Body of pancreas (tissue), 4 donors: Measurements from ENCODE around the gene CD8B2. TPM values are rescaled to one million over a fixed set of nuclear protein-coding genes. Genes with fewer than 3 reads are reported as not detected.

ENCODE experiments used
- ATAC-seq: fragments of 150-250 bp; one replicate; pipeline ENCODE4 v1.9.1; 2016
- DNase-seq, 4 donors: peaks; one replicate each; pipeline ENCODE4 v3.0.0-alpha.2; 2019
- H3K27ac ChIP-seq, 4 donors: fragments of 200-600 bp; sonication (generic); 1 replicate in 3 of 4; 2 replicates in 1 of 4; pipeline versions ENCODE4 v1.5.1 to v1.6.1; 2016 to 2019; ENCODE audit warnings: mild to moderate bottlenecking in 1 of 4, mixed read lengths in 1 of 4, moderate library complexity in 1 of 4
- H3K27me3 ChIP-seq, 2 donors: fragments of 200-600 bp; sonication (generic); one replicate each; pipeline ENCODE4 v1.6.0; 2016; ENCODE audit warnings: mild to moderate bottlenecking in 1 of 2
- H3K36me3 ChIP-seq, 2 donors: fragments of 200-600 bp; sonication (generic); replicated peaks in 1 of 2; 2 replicates each; pipeline ENCODE4 v1.5.1; 2016; ENCODE audit warnings: low read depth in 2 of 2; ENCODE audit not compliant: insufficient read depth in 1 of 2
- H3K4me1 ChIP-seq: fragments of 200-600 bp; sonication (generic); one replicate; pipeline ENCODE4 v1.6.0; 2016
- H3K4me3 ChIP-seq, 2 donors: fragments of 200-600 bp; sonication (generic); 1 replicate in 1 of 2; 2 replicates in 1 of 2; pipeline ENCODE4 v1.5.1; 2016 to 2019
- H3K9me3 ChIP-seq, 3 donors: fragments of 200-600 bp; sonication (generic); 1 replicate in 2 of 3; 2 replicates in 1 of 3; pipeline ENCODE4 v1.5.1; 2016
- POLR2A ChIP-seq, 3 donors: fragments of 450-650 bp; IDR thresholded peaks; one replicate each; pipeline ENCODE4 v1.6.1; 2016; ENCODE audit warnings: antibody characterized with exemption in 3 of 3, mild to moderate bottlenecking in 2 of 3
- WGBS, 2 donors: methylation state at CpG; one replicate each; pipeline ENCODE4 v1.1.5; 2017; 5-methylcytosine and 5-hydroxymethylcytosine counted together
- intact Hi-C: fragments of 100-400 bp; cut with DNase I; formaldehyde crosslinking; loops from one replicate; pipeline ENCODE4 v1.15.1; 2023
- total RNA-seq, 2 donors: library from RNA; depleted of rRNA; stranded (reverse); fragments of >200 nt; gene quantifications; one replicate each; pipeline ENCODE4 v1.1.0, GENCODE V29; 2016
- TF ChIP-seq, protein P1 (sequence below), 7 experiments: fragments of 450-650 bp in 4 of 7; fragments of 200-600 bp in 3 of 7; sonication (generic) in 3 of 7; IDR thresholded peaks; one replicate each; pipeline ENCODE4 v1.5.1; 2016 to 2019; ENCODE audit warnings: antibody characterized with exemption in 7 of 7

The CD8B2 gene
- total RNA-seq, 2 donors from 2014 or later = not detected

DNA sequence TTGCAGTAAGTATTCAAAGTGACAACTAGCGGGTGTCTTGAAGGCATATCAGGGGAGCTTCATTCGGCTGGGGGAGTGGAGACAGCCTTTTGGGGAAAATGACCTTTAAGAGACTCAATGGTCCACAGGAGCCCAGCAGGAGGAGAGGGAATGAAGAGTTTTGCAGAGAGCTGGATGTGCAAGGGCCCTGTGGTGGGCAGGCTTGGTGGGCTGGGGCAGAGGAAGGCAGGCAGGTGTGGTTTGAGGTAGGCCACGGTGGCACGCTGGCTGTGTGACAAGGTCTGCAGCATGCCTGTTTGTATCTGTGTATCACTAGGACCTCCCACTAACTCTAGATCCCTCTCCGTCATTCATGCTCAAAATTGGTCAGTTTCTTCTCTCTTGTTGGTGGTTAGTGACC lies 53.7 kb downstream of the CD8B2 start:
- WGBS, 2 donors = 91 to 97% methylated on average over 5 of the region's 5 CpGs

DNA sequence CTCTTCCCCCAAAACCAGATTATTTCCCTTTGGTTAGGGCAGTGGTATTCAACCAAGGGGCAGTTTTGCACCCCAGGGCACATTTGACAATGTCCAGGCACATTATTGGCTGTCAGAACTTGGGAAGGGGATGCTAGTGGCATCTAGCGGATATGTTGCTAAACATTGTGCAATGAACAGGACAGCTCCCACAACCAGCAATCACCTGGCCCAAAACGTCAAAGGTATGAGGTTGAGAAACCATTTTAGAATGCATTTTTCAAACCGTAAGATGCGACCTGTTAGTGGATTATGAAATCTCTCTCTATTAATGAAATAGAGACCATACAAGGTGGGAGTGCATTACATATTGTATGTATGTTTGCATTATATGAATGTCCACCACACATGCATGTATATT lies 54.2 kb downstream of the CD8B2 start:
- Histone ChIP-seq H3K27me3 (no peaks in the 10 kb centered on the region), H3K4me1 (peaks cover 4% of the 10 kb centered on the region), H3K9me3 (no peaks in the 10 kb centered on the region), H3K36me3 (no peaks in the 10 kb centered on the region), H3K4me3 (no peak overlapping the region), H3K27ac (no peak overlapping the region)
- DNase-seq (no peak), ATAC-seq (no peak)
- intact Hi-C loops = loop anchor here (10.0 kb wide), 1 partner anchor 437 kb away; no protein-coding TSS in a partner anchor
- TF ChIP-seq, protein P1, sequence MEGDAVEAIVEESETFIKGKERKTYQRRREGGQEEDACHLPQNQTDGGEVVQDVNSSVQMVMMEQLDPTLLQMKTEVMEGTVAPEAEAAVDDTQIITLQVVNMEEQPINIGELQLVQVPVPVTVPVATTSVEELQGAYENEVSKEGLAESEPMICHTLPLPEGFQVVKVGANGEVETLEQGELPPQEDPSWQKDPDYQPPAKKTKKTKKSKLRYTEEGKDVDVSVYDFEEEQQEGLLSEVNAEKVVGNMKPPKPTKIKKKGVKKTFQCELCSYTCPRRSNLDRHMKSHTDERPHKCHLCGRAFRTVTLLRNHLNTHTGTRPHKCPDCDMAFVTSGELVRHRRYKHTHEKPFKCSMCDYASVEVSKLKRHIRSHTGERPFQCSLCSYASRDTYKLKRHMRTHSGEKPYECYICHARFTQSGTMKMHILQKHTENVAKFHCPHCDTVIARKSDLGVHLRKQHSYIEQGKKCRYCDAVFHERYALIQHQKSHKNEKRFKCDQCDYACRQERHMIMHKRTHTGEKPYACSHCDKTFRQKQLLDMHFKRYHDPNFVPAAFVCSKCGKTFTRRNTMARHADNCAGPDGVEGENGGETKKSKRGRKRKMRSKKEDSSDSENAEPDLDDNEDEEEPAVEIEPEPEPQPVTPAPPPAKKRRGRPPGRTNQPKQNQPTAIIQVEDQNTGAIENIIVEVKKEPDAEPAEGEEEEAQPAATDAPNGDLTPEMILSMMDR (IDR thresholded peaks at IDR 0.05) = no peak
- no peak for TF ChIP-seq POLR2A (IDR thresholded peaks at IDR 0.05)
- WGBS, 2 donors = 72 to 79% methylated on average over 4 of the region's 4 CpGs

More for the DNA sequence above, 53.7 kb downstream of the CD8B2 start:
- no peak overlapping the region for H3K27ac ChIP-seq
- peaks cover 4% of the 10 kb centered on the region for H3K4me1 ChIP-seq
- H3K9me3 ChIP-seq = no peaks in the 10 kb centered on the region
- DNase-seq (no peak), ATAC-seq (no peak)
- no peaks in the 10 kb centered on the region for H3K36me3 ChIP-seq
- no peaks in the 10 kb centered on the region for H3K27me3 ChIP-seq
- no peak for TF ChIP-seq POLR2A (IDR thresholded peaks at IDR 0.05)
- TF ChIP-seq, protein P1 (IDR thresholded peaks at IDR 0.05) = no peak
- no peak overlapping the region for H3K4me3 ChIP-seq
- intact Hi-C loops = loop anchor here (10.0 kb wide), 1 partner anchor 436 kb away; no protein-coding TSS in a partner anchor

DNA sequence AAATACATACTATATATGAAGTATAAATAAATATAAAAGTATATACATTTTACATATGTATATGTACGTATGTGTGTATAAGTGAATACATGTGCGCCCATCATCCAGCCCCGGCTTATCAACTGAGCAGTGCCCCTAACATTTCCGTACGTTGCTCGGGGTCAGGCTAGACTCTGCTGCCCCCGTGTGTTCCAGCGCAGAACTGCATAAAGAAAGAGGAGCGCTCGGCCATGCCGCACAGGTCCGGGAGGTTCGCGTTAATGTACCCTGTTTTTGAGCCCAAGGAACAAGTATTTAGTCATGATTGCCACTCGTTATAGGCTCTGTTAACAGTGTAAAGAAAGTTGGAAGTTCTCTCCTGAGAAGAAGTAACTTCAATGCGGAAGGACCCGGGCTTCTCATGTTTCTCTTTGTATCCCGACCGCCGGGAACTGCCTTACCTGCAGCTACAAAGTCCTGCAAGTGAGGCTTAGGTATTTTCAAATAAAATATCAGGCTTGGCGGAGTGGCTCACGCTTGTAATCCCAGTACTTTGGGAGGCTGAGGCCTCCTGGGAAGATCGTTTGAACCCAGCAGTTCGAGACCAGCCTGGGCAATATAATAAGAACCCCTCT lies 55.7 kb downstream of the CD8B2 start:
- no peaks in the 10 kb centered on the region for H3K27me3 ChIP-seq
- DNase-seq (peak; percentile 66 to 75 (median 70)), ATAC-seq (peak; percentile 91)
- no peaks in the 10 kb centered on the region for H3K36me3 ChIP-seq
- no peak overlapping the region for H3K4me3 ChIP-seq
- H3K9me3 ChIP-seq = no peaks in the 10 kb centered on the region
- TF ChIP-seq, protein P1 (IDR thresholded peaks at IDR 0.05) = peak; percentile 75 to 90 (median 79)
- no peak for TF ChIP-seq POLR2A (IDR thresholded peaks at IDR 0.05)
- intact Hi-C loops = loop anchor here (10.0 kb wide), 1 partner anchor 438 kb away; no protein-coding TSS in a partner anchor
- peaks cover 4% of the 10 kb centered on the region for H3K4me1 ChIP-seq
- WGBS, 2 donors = 3 to 4% methylated on average over 24 of the region's 24 CpGs
- H3K27ac ChIP-seq = peak overlapping the region in 1 of 4 donors; percentile 29

DNA sequence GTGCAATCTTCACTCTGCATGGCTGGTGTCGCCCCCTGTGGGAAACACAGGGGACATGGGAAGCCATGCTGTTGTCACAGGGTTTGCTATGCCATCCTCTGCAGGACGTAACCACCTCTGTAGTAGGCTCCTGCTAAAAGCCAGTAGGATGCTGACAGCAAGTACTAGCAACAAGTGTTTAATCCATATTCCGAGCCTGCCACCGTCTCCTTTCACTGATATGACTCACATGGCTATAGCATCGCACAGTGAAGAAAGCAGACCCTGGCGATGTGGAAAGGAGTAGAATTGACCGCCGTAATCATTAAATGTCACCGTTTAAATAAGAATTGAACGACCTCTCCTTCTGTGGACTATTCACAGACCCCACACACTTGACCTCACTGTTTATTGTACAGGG lies 57.8 kb downstream of the CD8B2 start:
- no peaks in the 10 kb centered on the region for H3K36me3 ChIP-seq
- intact Hi-C loops = loop anchor here (10.0 kb wide), 1 partner anchor 440 kb away; no protein-coding TSS in a partner anchor
- whole genome bisulfite sequencing, 2 donors = 80 to 81% methylated on average over 10 of the region's 10 CpGs
- no peak overlapping the region for H3K4me3 ChIP-seq
- ATAC-seq = no peak
- H3K4me1 ChIP-seq = peaks cover 4% of the 10 kb centered on the region
- no peak for DNase-seq
- no peak for TF ChIP-seq POLR2A (IDR thresholded peaks at IDR 0.05)
- TF ChIP-seq, protein P1 (IDR thresholded peaks at IDR 0.05) = no peak
- no peaks in the 10 kb centered on the region for H3K27me3 ChIP-seq
- H3K9me3 ChIP-seq = no peaks in the 10 kb centered on the region
- H3K27ac ChIP-seq = no peak overlapping the region
